ENCODE data around the gene NCEH1. TPM values are rescaled to one million over a fixed set of nuclear protein-coding genes. Genes with fewer than 3 reads are reported as not detected.

The NCEH1 gene
- total and polyA plus RNA-seq, 10 of the 15 experiments (the other 5 are each of a cell fraction or from before 2014, with no cell fraction given): 1.8 to 8.1 (median 4.5) TPM

DNA sequence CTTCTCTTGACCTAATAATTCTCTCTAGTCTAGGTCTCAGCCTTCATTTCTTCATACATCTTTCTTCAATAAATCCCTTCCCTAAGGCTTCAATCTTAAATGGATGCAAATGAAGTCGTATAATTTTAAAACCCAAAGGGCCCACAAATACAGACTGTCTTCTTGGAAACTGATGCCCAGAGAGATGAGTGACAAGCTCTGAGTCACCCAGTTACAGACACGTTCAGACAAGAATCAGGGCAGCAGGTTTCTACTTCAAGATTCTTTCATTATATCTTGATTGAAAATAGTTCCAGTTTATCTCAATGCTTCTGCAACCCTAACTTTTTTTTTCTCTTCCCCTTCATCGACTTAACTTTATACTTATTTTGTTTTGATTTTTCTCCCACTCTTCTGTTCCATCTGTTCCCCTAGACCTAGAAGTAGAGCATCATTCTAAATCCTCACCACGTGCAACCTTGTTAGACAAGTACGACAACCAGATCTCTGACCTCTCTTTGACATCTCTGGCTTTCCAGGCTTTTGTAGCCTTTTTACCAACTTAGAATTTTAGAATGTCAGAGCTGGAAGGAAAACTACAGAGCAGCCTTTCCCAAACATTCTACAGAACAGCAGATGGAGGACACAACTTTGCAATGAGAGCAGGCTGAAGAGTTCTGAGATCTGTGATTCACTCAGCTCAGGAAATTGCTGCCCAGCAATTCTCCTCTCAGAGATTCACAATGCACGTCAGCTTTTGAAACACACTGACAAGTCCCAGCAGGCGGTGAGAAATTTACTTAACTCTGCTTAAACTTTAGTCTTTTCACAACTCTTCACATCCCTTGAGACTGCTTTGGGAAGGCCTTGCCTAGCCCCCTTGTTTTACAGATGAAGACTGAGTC, 25.3 kb downstream of the NCEH1 start:
- Histone ChIP-seq H3K9me3 (replicated peaks; ENCODE audit: control insufficient read depth, insufficient read depth, low read length) (no peaks in the 10 kb centered on the region), H2AFZ (ENCODE audit: control insufficient read depth, low read depth, low read length) (no peak overlapping the region), H3K27me3 (replicated peaks in 1 of 2; ENCODE audit: control insufficient read depth in 2 of 2, insufficient read depth in 2 of 2, low read length in 1 of 2) (no peaks in the 10 kb centered on the region), H3K4me3 (no peak overlapping the region), H3K4me2 (ENCODE audit: control insufficient read depth, insufficient read depth) (no peak overlapping the region), H4K20me1 (ENCODE audit: control insufficient read depth, insufficient read depth) (no peaks in the 10 kb centered on the region), H3K36me3 (ENCODE audit: control insufficient read depth in 2 of 2, insufficient read depth in 2 of 2, low read length in 1 of 2) (no peaks in the 10 kb centered on the region), H3K27ac (ENCODE audit: control insufficient read depth, insufficient read depth) (no peak overlapping the region), H3K4me1 (ENCODE audit: control insufficient read depth, insufficient read depth, low read length) (no peaks in the 10 kb centered on the region), H3K9ac (ENCODE audit: control insufficient read depth, insufficient read depth, low read length) (no peak overlapping the region), H3K79me2 (ENCODE audit: control insufficient read depth, insufficient read depth, low read length) (no peaks in the 10 kb centered on the region)
- ATAC-seq: no peak
- WGBS (ENCODE audit: insufficient coverage, insufficient replicate concordance, low lambda C conversion rate, missing lambda C conversion rate): 57% methylated on average over 7 of the region's 7 CpGs
- ChIA-PET CTCF (interaction anchor here (1.1 to 2.7 kb wide), 3 partner anchors 12 to 119 kb away, joined by 3 to 12 read pairs (median 10); partner anchors contain the start of gene NCEH1), RAD21 (ENCODE audit: unreplicated experiment) (no interaction called here), POLR2A (no interaction called here), SMC1A (ENCODE audit: uncharacterized antibody, unreplicated experiment) (interaction anchor here (0.8 to 1.7 kb wide), 2 partner anchors 10 to 13 kb away, joined by 3 read pairs; no protein-coding TSS in a partner anchor)
- no peak for DNase-seq (ENCODE audit: low read depth, low spot score)
- no peak for FAIRE-seq
- in situ Hi-C loops (cut with MboI): no loop called here
- BruUV-seq (replicated peaks): no TSS peak
- intact Hi-C loops (cut with micrococcal nuclease; ENCODE audit: unreplicated experiment): no loop called here
- TF ChIP-seq POLR2AphosphoS2 (IDR thresholded peaks at IDR 0.05; ENCODE audit: low read depth, low read length) (no peak), ZNF274 (IDR thresholded peaks at IDR 0.05; ENCODE audit: insufficient read depth, insufficient read length) (no peak), CBFB (IDR thresholded peaks at IDR 0.05; ENCODE audit: low read depth) (no peak), TARDBP (IDR thresholded peaks at IDR 0.05; ENCODE audit: borderline replicate concordance) (no peak), TCF3 (IDR thresholded peaks at IDR 0.05; ENCODE audit: borderline replicate concordance, insufficient read depth, low read depth, low read length) (no peak), RCOR1 (conservative IDR thresholded peaks at IDR 0.05; ENCODE audit: low read depth, low read length) (no peak), SIN3A (IDR thresholded peaks at IDR 0.05; ENCODE audit: low read depth, low read length) (no peak), KAT2A (conservative IDR thresholded peaks at IDR 0.05; ENCODE audit: control insufficient read depth, low read depth, low read length) (no peak), SP1 (IDR thresholded peaks at IDR 0.05; ENCODE audit: low read depth, low read length) (no peak), EP300 (IDR thresholded peaks at IDR 0.05; ENCODE audit: borderline replicate concordance in 1 of 2, control insufficient read depth in 1 of 2, low read depth in 2 of 2, low read length in 2 of 2) (no peak), SMARCA5 (IDR thresholded peaks at IDR 0.05) (no peak), PAX8 (IDR thresholded peaks at IDR 0.05) (no peak)
- TF ChIP-seq, protein P1, sequence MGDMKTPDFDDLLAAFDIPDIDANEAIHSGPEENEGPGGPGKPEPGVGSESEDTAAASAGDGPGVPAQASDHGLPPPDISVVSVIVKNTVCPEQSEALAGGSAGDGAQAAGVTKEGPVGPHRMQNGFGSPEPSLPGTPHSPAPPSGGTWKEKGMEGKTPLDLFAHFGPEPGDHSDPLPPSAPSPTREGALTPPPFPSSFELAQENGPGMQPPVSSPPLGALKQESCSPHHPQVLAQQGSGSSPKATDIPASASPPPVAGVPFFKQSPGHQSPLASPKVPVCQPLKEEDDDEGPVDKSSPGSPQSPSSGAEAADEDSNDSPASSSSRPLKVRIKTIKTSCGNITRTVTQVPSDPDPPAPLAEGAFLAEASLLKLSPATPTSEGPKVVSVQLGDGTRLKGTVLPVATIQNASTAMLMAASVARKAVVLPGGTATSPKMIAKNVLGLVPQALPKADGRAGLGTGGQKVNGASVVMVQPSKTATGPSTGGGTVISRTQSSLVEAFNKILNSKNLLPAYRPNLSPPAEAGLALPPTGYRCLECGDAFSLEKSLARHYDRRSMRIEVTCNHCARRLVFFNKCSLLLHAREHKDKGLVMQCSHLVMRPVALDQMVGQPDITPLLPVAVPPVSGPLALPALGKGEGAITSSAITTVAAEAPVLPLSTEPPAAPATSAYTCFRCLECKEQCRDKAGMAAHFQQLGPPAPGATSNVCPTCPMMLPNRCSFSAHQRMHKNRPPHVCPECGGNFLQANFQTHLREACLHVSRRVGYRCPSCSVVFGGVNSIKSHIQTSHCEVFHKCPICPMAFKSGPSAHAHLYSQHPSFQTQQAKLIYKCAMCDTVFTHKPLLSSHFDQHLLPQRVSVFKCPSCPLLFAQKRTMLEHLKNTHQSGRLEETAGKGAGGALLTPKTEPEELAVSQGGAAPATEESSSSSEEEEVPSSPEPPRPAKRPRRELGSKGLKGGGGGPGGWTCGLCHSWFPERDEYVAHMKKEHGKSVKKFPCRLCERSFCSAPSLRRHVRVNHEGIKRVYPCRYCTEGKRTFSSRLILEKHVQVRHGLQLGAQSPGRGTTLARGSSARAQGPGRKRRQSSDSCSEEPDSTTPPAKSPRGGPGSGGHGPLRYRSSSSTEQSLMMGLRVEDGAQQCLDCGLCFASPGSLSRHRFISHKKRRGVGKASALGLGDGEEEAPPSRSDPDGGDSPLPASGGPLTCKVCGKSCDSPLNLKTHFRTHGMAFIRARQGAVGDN (IDR thresholded peaks at IDR 0.05): no peak
- TF ChIP-seq, protein P2, sequence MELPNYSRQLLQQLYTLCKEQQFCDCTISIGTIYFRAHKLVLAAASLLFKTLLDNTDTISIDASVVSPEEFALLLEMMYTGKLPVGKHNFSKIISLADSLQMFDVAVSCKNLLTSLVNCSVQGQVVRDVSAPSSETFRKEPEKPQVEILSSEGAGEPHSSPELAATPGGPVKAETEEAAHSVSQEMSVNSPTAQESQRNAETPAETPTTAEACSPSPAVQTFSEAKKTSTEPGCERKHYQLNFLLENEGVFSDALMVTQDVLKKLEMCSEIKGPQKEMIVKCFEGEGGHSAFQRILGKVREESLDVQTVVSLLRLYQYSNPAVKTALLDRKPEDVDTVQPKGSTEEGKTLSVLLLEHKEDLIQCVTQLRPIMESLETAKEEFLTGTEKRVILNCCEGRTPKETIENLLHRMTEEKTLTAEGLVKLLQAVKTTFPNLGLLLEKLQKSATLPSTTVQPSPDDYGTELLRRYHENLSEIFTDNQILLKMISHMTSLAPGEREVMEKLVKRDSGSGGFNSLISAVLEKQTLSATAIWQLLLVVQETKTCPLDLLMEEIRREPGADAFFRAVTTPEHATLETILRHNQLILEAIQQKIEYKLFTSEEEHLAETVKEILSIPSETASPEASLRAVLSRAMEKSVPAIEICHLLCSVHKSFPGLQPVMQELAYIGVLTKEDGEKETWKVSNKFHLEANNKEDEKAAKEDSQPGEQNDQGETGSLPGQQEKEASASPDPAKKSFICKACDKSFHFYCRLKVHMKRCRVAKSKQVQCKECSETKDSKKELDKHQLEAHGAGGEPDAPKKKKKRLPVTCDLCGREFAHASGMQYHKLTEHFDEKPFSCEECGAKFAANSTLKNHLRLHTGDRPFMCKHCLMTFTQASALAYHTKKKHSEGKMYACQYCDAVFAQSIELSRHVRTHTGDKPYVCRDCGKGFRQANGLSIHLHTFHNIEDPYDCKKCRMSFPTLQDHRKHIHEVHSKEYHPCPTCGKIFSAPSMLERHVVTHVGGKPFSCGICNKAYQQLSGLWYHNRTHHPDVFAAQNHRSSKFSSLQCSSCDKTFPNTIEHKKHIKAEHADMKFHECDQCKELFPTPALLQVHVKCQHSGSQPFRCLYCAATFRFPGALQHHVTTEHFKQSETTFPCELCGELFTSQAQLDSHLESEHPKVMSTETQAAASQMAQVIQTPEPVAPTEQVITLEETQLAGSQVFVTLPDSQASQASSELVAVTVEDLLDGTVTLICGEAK (IDR thresholded peaks at IDR 0.05; ENCODE audit: borderline replicate concordance): no peak
- TF ChIP-seq, protein P3, sequence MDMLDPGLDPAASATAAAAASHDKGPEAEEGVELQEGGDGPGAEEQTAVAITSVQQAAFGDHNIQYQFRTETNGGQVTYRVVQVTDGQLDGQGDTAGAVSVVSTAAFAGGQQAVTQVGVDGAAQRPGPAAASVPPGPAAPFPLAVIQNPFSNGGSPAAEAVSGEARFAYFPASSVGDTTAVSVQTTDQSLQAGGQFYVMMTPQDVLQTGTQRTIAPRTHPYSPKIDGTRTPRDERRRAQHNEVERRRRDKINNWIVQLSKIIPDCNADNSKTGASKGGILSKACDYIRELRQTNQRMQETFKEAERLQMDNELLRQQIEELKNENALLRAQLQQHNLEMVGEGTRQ (IDR thresholded peaks at IDR 0.05; ENCODE audit: borderline replicate concordance, low read depth, low read length): no peak
